HL-60 (cell line): ENCODE results near the gene WDR6.

ENCODE experiments used
- CTCF ChIP-seq: IDR thresholded peaks from one replicate; pipeline ENCODE4 v1.5.1; 2011; ENCODE audit warnings: low read length, control low read depth, inconsistent platforms; ENCODE audit not compliant: insufficient read depth
- POLR2AphosphoS5 ChIP-seq: IDR thresholded peaks from 2 replicates; pipeline ENCODE4 v1.6.1; 2012; ENCODE audit warnings: low read depth

- TF ChIP-seq CTCF: no peak
- no peak for TF ChIP-seq POLR2AphosphoS5
Observed at GRCh38 chr3:49018707-49019006, 11.5 kb downstream of the WDR6 start.
